HepG2 (cell line): ENCODE measurements around the gene MECR. TPM values are rescaled to one million over a fixed set of nuclear protein-coding genes. Genes with fewer than 3 reads are reported as not detected.
A peak's percentile ranks its signal among the peaks of the same experiment; 100 is the strongest.

ENCODE experiments used
- ATAC-seq: fragments of 200-7000 bp; cut with Tn5 transposase; 3 replicates; pipeline ENCODE4 v1.9.1; 2020; ENCODE audit warnings: mild to moderate bottlenecking, moderate library complexity
- BruUV-seq: library from RNA; stranded (reverse); fragments of 400-500 nt; replicated peaks from 2 replicates; lab custom pipeline; 2021; lab: Mats Ljungman, UMichigan
- CTCF ChIA-PET: fragments of 300-600 bp; formaldehyde crosslinking; extraction: SDS; loops from one replicate; lab custom pipeline; 2021; ENCODE audit warnings: low total read pairs, inconsistent platforms, low intra/inter-chr PET ratio; lab: Yijun Ruan, JAX
- POLR2A ChIA-PET: fragments of 350-600 bp; sonication (Branson Sonifier 250); formaldehyde crosslinking; loops from one replicate; lab custom pipeline; 2020; ENCODE audit warnings: antibody characterized with exemption, inconsistent platforms; lab: Yijun Ruan, JAX
- DNase-seq: peaks from one replicate; pipeline ENCODE4 v3.0.0-alpha.2; 2015; ENCODE audit warnings: low spot score
- FAIRE-seq: peaks from 3 replicates; lab custom pipeline; 2011; peaks lifted over from hg19 to GRCh38; lab: Jason Lieb, UNC
- H2AFZ ChIP-seq: one replicate; pipeline ENCODE4 v1.6.1; 2011; ENCODE audit warnings: low read length, inconsistent platforms
- H3K27ac ChIP-seq: fragments of 300-600 bp; 3 replicates; pipeline ENCODE4 v1.8.0; 2011; ENCODE audit warnings: mixed run types, mild to moderate bottlenecking, mixed read lengths, low read length, inconsistent platforms; ENCODE audit not compliant: insufficient read depth; ENCODE audit errors: extremely low read length
- H3K27me3 ChIP-seq, 2 experiments: fragments of 200-600 bp in 1 of 2; 2 replicates in 1 of 2; 3 replicates in 1 of 2; pipeline versions ENCODE4 v1.6.0 to v1.8.0; 2011; ENCODE audit warnings: low read length in 2 of 2, mild to moderate bottlenecking in 2 of 2, moderate library complexity in 2 of 2, inconsistent platforms in 1 of 2; ENCODE audit not compliant: insufficient read depth in 2 of 2, control insufficient read depth in 1 of 2
- H3K36me3 ChIP-seq, 2 experiments: fragments of 200-600 bp in 1 of 2; replicated peaks in 1 of 2; 2 replicates in 1 of 2; 3 replicates in 1 of 2; pipeline versions ENCODE4 v1.5.1 to v1.8.0; 2011; ENCODE audit warnings: low read length in 2 of 2, inconsistent platforms in 1 of 2; ENCODE audit not compliant: insufficient read depth in 2 of 2, control insufficient read depth in 1 of 2
- H3K4me1 ChIP-seq: 2 replicates; pipeline ENCODE4 v1.5.1; 2012; ENCODE audit warnings: low read length, inconsistent platforms; ENCODE audit not compliant: insufficient read depth
- H3K4me2 ChIP-seq: 2 replicates; pipeline ENCODE4 v1.6.0; 2011; ENCODE audit warnings: low read depth, low read length, inconsistent platforms
- H3K4me3 ChIP-seq, 3 experiments: fragments of 200-600 bp in 1 of 3; sonication (generic), shearing (Covaris generic) in 1 of 3; replicated peaks in 1 of 3; 2 replicates each; pipeline ENCODE4 v1.5.1; 2011 to 2016; ENCODE audit warnings: low read length in 3 of 3, inconsistent platforms in 2 of 3, low read depth in 2 of 3, mild to moderate bottlenecking in 2 of 3, control low read depth in 1 of 3, mixed read lengths in 1 of 3; ENCODE audit not compliant: insufficient read depth in 1 of 3
- H3K79me2 ChIP-seq: one replicate; pipeline ENCODE4 v1.6.1; 2011; ENCODE audit warnings: low read length, inconsistent platforms; ENCODE audit not compliant: insufficient read depth
- H3K9ac ChIP-seq: 2 replicates; pipeline ENCODE4 v1.6.0; 2011; ENCODE audit warnings: mild to moderate bottlenecking, low read depth, low read length, inconsistent platforms; ENCODE audit not compliant: insufficient read depth
- H3K9me3 ChIP-seq: 2 replicates; pipeline ENCODE4 v1.5.1; 2012; ENCODE audit warnings: mild to moderate bottlenecking, low read length
- H4K20me1 ChIP-seq: 2 replicates; pipeline ENCODE4 v1.6.0; 2011; ENCODE audit warnings: inconsistent platforms, mild to moderate bottlenecking, low read length, moderate library complexity; ENCODE audit not compliant: insufficient read depth
- ATF1 ChIP-seq: IDR thresholded peaks from 2 replicates; pipeline ENCODE4 v1.6.1; 2016; ENCODE audit warnings: mild to moderate bottlenecking, control low read depth
- ATM ChIP-seq: fragments of 450-650 bp; IDR thresholded peaks from 2 replicates; pipeline ENCODE4 v1.7.1; 2017; ENCODE audit warnings: mild to moderate bottlenecking, borderline replicate concordance
- GMEB1 ChIP-seq: sonication (generic); formaldehyde crosslinking; IDR thresholded peaks from 2 replicates; pipeline ENCODE4 v1.5.1; 2020; ENCODE audit warnings: missing genetic modification reagents, mild to moderate bottlenecking, borderline replicate concordance
- PATZ1 ChIP-seq: sonication (generic); formaldehyde crosslinking; IDR thresholded peaks from 2 replicates; pipeline ENCODE4 v1.4.0; 2020; ENCODE audit warnings: missing genetic modification reagents
- SNAI1 ChIP-seq: sonication (generic); formaldehyde crosslinking; IDR thresholded peaks from 2 replicates; pipeline ENCODE4 v1.5.0; 2020; ENCODE audit warnings: mild to moderate bottlenecking, missing genetic modification reagents, borderline replicate concordance
- TERF1 ChIP-seq: sonication (generic); formaldehyde crosslinking; IDR thresholded peaks from 2 replicates; pipeline ENCODE4 v1.8.0; 2022; ENCODE audit warnings: mild to moderate bottlenecking, missing genetic modification reagents, moderate library complexity
- ZKSCAN5 ChIP-seq: sonication (generic); formaldehyde crosslinking; IDR thresholded peaks from 2 replicates; pipeline ENCODE4 v1.5.1; 2020; ENCODE audit warnings: mild to moderate bottlenecking, missing genetic modification reagents
- ZNF280D ChIP-seq: sonication (generic); formaldehyde crosslinking; IDR thresholded peaks from 2 replicates; pipeline ENCODE4 v1.5.1; 2020; ENCODE audit warnings: mild to moderate bottlenecking, missing genetic modification reagents
- ZNF317 ChIP-seq: sonication (generic); formaldehyde crosslinking; IDR thresholded peaks from 2 replicates; pipeline ENCODE4 v1.5.0; 2020; ENCODE audit warnings: mild to moderate bottlenecking, missing genetic modification reagents
- ZNF33A ChIP-seq: sonication (generic); formaldehyde crosslinking; IDR thresholded peaks from 2 replicates; pipeline ENCODE4 v1.5.1; 2020; ENCODE audit warnings: missing genetic modification reagents, mild to moderate bottlenecking, moderate library complexity, borderline replicate concordance
- ZNF761 ChIP-seq: sonication (generic); formaldehyde crosslinking; conservative IDR thresholded peaks from 2 replicates; pipeline ENCODE4 v1.4.0; 2020; ENCODE audit warnings: mild to moderate bottlenecking, missing genetic modification reagents
- WGBS: methylation state at CpG from one replicate; pipeline ENCODE4 v1.1.6; 2017; ENCODE audit warnings: low lambda C conversion rate; 5-methylcytosine and 5-hydroxymethylcytosine counted together
- in situ Hi-C: cut with HindIII; loops from 2 replicates; pipeline ENCODE4 v1.10.0; 2017; ENCODE audit warnings: low pct_unique_long_range_greater_than_20kb; ENCODE audit not compliant: extremely low pct_ligation_motif_present
- intact Hi-C: fragments of 100-400 bp; cut with micrococcal nuclease; formaldehyde crosslinking; loops from one replicate; pipeline ENCODE4 v1.10.0; 2022; ENCODE audit not compliant: unreplicated experiment
- polyA plus RNA-seq, 8 experiments: library from polyadenylated mRNA; depleted of rRNA in 3 of 8; stranded (reverse) in 7 of 8; unstranded in 1 of 8; fragments of >200 nt; fragmentation: Illumina TruSeq in 4 of 8; extraction: Trizol in 4 of 8; gene quantifications; 2 replicates each; pipeline versions ENCODE4 v1.2.1 to v1.2.3, GENCODE V29; 2011 to 2016; ENCODE audit warnings: low read depth in 4 of 8, missing spikeins in 1 of 8, mixed read lengths in 1 of 8; ENCODE audit not compliant: insufficient read depth in 1 of 8
- total RNA-seq, 5 experiments: library from RNA; depleted of rRNA; stranded (reverse); fragments of >200 nt; fragmentation: Illumina TruSeq; extraction: Trizol; gene quantifications; 2 replicates each; pipeline ENCODE4 v1.2.3, GENCODE V29; 2016; ENCODE audit warnings: low read depth in 1 of 5
- TF ChIP-seq, protein P1 (sequence below): sonication (generic); formaldehyde crosslinking; IDR thresholded peaks from 2 replicates; pipeline ENCODE4 v1.9.0; 2021; ENCODE audit warnings: missing genetic modification reagents, borderline replicate concordance

MECR gene
- total and polyA plus RNA-seq, 2 of the 13 experiments (the other 11 are each of a cell fraction or from before 2014, with no cell fraction given) = 18.8 to 24.9 TPM

GRCh38 chr1:29238620-29239002, 7.9 kb upstream of the MECR start:
- no peaks in the 10 kb centered on the region for H3K9me3 ChIP-seq
- peak overlapping the region; percentile 69 to 99 (median 88) for H3K4me3 ChIP-seq
- H3K4me2 ChIP-seq = peak overlapping the region; percentile 98
- H3K79me2 ChIP-seq = peaks cover 26% of the 10 kb centered on the region
- DNase-seq (peak; percentile 25), FAIRE-seq (no peak), ATAC-seq (peak; percentile 14)
- ChIA-PET CTCF (no interaction called here), POLR2A (interaction anchor here (1.2 kb wide), 1 partner anchor 8 kb away, joined by 4 read pairs; the partner anchor contains the start of gene MECR)
- no TSS peak for BruUV-seq
- H3K36me3 ChIP-seq = no peaks in the 10 kb centered on the region
- peaks cover 0 to 12% of the 10 kb centered on the region in 2 experiments; a peak in 1 of 5 replicates for H3K27me3 ChIP-seq
- WGBS = 8% methylated on average over 10 of the region's 11 CpGs
- peaks cover 10% of the 10 kb centered on the region; the same call in 1 of the 2 replicates for H4K20me1 ChIP-seq
- peak overlapping the region; percentile 59 for H3K27ac ChIP-seq
- no peak overlapping the region for H2AFZ ChIP-seq
- peak overlapping the region; percentile 77 for H3K9ac ChIP-seq
- in situ Hi-C loops = loop anchor here (10.0 kb wide), 3 partner anchors 216 to 866 kb away; no protein-coding TSS in a partner anchor
- intact Hi-C loops = loop anchor here (10.0 kb wide), 2 partner anchors 106 to 1466 kb away; no protein-coding TSS in a partner anchor
- peaks cover 28% of the 10 kb centered on the region for H3K4me1 ChIP-seq
- TF ChIP-seq PATZ1 (0 out of 2 replicates have a peak, but pooled peaks have one; percentile 2), ZKSCAN5 (CRISPR knock-in tag) (0 out of 2 replicates have a peak, but pooled peaks have one; percentile 24), ZNF761 (CRISPR knock-in tag) (0 out of 2 replicates have a peak, but pooled peaks have one; percentile 5), ATF1 (CRISPR knock-in tag) (no peak), ZNF280D (peak; percentile 48; the same call in 1 of the 2 replicates), ZNF33A (CRISPR knock-in tag) (no peak), SNAI1 (peak; percentile 62; the same call in 1 of the 2 replicates), ZNF317 (CRISPR knock-in tag) (0 out of 2 replicates have a peak, but pooled peaks have one; percentile 2), ATM (no peak), TERF1 (no peak), GMEB1 (CRISPR knock-in tag) (no peak)
- TF ChIP-seq, protein P1, sequence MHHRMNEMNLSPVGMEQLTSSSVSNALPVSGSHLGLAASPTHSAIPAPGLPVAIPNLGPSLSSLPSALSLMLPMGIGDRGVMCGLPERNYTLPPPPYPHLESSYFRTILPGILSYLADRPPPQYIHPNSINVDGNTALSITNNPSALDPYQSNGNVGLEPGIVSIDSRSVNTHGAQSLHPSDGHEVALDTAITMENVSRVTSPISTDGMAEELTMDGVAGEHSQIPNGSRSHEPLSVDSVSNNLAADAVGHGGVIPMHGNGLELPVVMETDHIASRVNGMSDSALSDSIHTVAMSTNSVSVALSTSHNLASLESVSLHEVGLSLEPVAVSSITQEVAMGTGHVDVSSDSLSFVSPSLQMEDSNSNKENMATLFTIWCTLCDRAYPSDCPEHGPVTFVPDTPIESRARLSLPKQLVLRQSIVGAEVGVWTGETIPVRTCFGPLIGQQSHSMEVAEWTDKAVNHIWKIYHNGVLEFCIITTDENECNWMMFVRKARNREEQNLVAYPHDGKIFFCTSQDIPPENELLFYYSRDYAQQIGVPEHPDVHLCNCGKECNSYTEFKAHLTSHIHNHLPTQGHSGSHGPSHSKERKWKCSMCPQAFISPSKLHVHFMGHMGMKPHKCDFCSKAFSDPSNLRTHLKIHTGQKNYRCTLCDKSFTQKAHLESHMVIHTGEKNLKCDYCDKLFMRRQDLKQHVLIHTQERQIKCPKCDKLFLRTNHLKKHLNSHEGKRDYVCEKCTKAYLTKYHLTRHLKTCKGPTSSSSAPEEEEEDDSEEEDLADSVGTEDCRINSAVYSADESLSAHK (CRISPR knock-in tag) = 0 out of 2 replicates have a peak, but pooled peaks have one; percentile 2
